Neural progenitor cell (in vitro differentiated cells): ENCODE results near the gene ZNF763. TPM values are rescaled to one million over a fixed set of nuclear protein-coding genes. Genes with fewer than 3 reads are reported as not detected.
A peak's percentile ranks its signal among the peaks of the same experiment; 100 is the strongest.
"Not testable (repeated sequence)": the region's sequence is repeated elsewhere in the genome, so short reads cannot be mapped to it uniquely, and the experiment has no call there.

Experiments used
- DNase-seq: peaks from one replicate; pipeline ENCODE4 v3.0.0-alpha.2; 2016; ENCODE audit warnings: low spot score
- H2AFZ ChIP-seq: fragments of 200-600 bp; sonication (generic); replicated peaks from 2 replicates; pipeline ENCODE4 v1.6.1; 2016; ENCODE audit warnings: antibody characterized with exemption
- H3F3A ChIP-seq: fragments of 200-600 bp; sonication (generic); 2 replicates; pipeline ENCODE4 v1.6.1; 2016; ENCODE audit warnings: antibody characterized with exemption, low read depth
- H3K27ac ChIP-seq: fragments of 200-600 bp; sonication (generic); 2 replicates; pipeline ENCODE4 v1.5.1; 2016; ENCODE audit warnings: mild to moderate bottlenecking
- H3K27me3 ChIP-seq: fragments of 200-600 bp; sonication (generic); 2 replicates; pipeline ENCODE4 v1.6.1; 2016; ENCODE audit warnings: mild to moderate bottlenecking, moderate library complexity
- H3K36me3 ChIP-seq: fragments of 200-600 bp; sonication (generic); 2 replicates; pipeline ENCODE4 v1.5.1; 2016
- H3K4me1 ChIP-seq: fragments of 200-600 bp; sonication (generic); 2 replicates; pipeline ENCODE4 v1.6.1; 2016; ENCODE audit warnings: mixed run types
- H3K4me2 ChIP-seq: fragments of 200-600 bp; sonication (generic); 2 replicates; pipeline ENCODE4 v1.6.1; 2016
- H3K4me3 ChIP-seq: fragments of 200-600 bp; sonication (generic); 2 replicates; pipeline ENCODE4 v1.5.1; 2016
- H3K79me2 ChIP-seq: fragments of 200-600 bp; sonication (generic); 2 replicates; pipeline ENCODE4 v1.6.1; 2016; ENCODE audit warnings: low read depth
- H3K9ac ChIP-seq: fragments of 200-600 bp; sonication (generic); 2 replicates; pipeline ENCODE4 v1.6.1; 2016
- H3K9me3 ChIP-seq: fragments of 200-600 bp; sonication (generic); 2 replicates; pipeline ENCODE4 v1.5.1; 2016; ENCODE audit warnings: low read depth
- H4K20me1 ChIP-seq: fragments of 200-600 bp; sonication (generic); 2 replicates; pipeline ENCODE4 v1.6.1; 2016; ENCODE audit warnings: low read depth
- H3K27ac Mint-ChIP-seq: 3 replicates; pipeline ENCODE4 v1.8.0; 2021; ENCODE audit warnings: mixed read lengths
- H3K27me3 Mint-ChIP-seq: 2 replicates; pipeline ENCODE4 v1.8.0; 2022; ENCODE audit warnings: low read depth, mild to moderate bottlenecking, inconsistent platforms, moderate library complexity, mixed read lengths; ENCODE audit not compliant: insufficient read depth
- H3K36me3 Mint-ChIP-seq: 3 replicates; pipeline ENCODE4 v1.8.0; 2021; ENCODE audit warnings: mixed read lengths
- H3K4me1 Mint-ChIP-seq: 3 replicates; pipeline ENCODE4 v1.8.0; 2021; ENCODE audit warnings: mixed read lengths
- H3K4me3 Mint-ChIP-seq: 3 replicates; pipeline ENCODE4 v1.8.0; 2021; ENCODE audit warnings: mild to moderate bottlenecking, moderate library complexity, mixed read lengths
- H3K9me3 Mint-ChIP-seq: 3 replicates; pipeline ENCODE4 v1.8.0; 2020; ENCODE audit warnings: mixed read lengths
- CTCF ChIP-seq: fragments of 200-600 bp; sonication (generic); IDR thresholded peaks from 2 replicates; pipeline ENCODE4 v1.5.1; 2017; ENCODE audit warnings: antibody characterized with exemption, mild to moderate bottlenecking
- EZH2 ChIP-seq: fragments of 200-600 bp; sonication (generic); IDR thresholded peaks from 2 replicates; pipeline ENCODE4 v1.6.1; 2017; ENCODE audit warnings: antibody characterized with exemption, mild to moderate bottlenecking, moderate library complexity
- EZH2phosphoT487 ChIP-seq: fragments of 200-600 bp; sonication (generic); IDR thresholded peaks from 2 replicates; pipeline ENCODE4 v1.6.1; 2017; ENCODE audit warnings: antibody characterized with exemption
- total RNA-seq: library from RNA; depleted of rRNA; stranded (reverse); fragments of >200 nt; gene quantifications from 2 replicates; pipeline ENCODE4 v1.2.3, GENCODE V29; 2015; ENCODE audit warnings: low replicate concordance

ZNF763 gene
- total RNA-seq, 1 donor from 2014 or later, result 17.7 TPM

- Histone ChIP-seq H3F3A (peaks cover 23% of the 10 kb centered on the region), H3K4me1 (no peaks in the 10 kb centered on the region), H3K79me2 (peaks cover 3% of the 10 kb centered on the region), H2AFZ (no peak overlapping the region), H3K36me3 (peaks cover 49% of the 10 kb centered on the region), H3K9me3 (peaks cover 75% of the 10 kb centered on the region), H4K20me1 (no peaks in the 10 kb centered on the region), H3K9ac (no peak overlapping the region), H3K4me3 (no peak overlapping the region), H3K27ac (no peak overlapping the region), H3K27me3 (peaks cover 5% of the 10 kb centered on the region), H3K4me2 (no peak overlapping the region)
- Mint-ChIP-seq H3K9me3 (peaks cover 96% of the 10 kb centered on the region), H3K36me3 (peaks cover 85% of the 10 kb centered on the region), H3K27ac (no peak overlapping the region), H3K4me1 (no peaks in the 10 kb centered on the region), H3K4me3 (no peak overlapping the region), H3K27me3 (peaks cover 11% of the 10 kb centered on the region)
- TF ChIP-seq CTCF (no peak), EZH2 (no peak), EZH2phosphoT487 (no peak)
- no peak for DNase-seq
Measured at GRCh38 chr19:11948646-11949045, 16.2 kb upstream of the ZNF763 start.

GRCh38 chr19:11949201-11949600 lies 15.6 kb upstream of the ZNF763 start:
- peaks cover 95% of the 10 kb centered on the region for H3K9me3 Mint-ChIP-seq
- no peak for DNase-seq
- H3K36me3 ChIP-seq, result peaks cover 49% of the 10 kb centered on the region

DNA sequence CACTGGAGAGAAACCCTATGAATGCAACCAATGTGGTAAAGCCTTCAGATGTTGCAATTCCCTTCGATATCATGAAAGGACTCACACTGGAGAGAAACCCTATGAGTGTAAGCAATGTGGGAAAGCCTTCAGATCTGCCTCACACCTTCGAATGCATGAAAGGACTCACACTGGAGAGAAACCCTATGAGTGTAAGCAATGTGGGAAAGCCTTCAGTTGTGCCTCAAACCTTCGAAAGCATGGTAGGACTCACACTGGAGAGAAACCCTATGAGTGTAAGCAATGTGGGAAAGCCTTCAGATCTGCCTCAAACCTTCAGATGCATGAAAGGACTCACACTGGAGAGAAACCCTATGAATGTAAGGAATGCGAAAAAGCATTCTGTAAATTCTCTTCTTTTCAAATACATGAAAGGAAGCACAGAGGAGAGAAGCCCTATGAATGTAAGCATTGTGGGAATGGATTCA lies 15.2 kb upstream of the ZNF763 start:
- peak overlapping the region; percentile 21 for H3K4me3 ChIP-seq
- peaks cover 94% of the 10 kb centered on the region for H3K9me3 Mint-ChIP-seq
- H3K27me3 ChIP-seq, H3K27ac Mint-ChIP-seq, H3K4me1 Mint-ChIP-seq, H3K4me2 ChIP-seq, H2AFZ ChIP-seq, H3K9ac ChIP-seq, DNase-seq, H3K79me2 ChIP-seq, H3K4me1 ChIP-seq, H4K20me1 ChIP-seq, H3K4me3 Mint-ChIP-seq, H3K27ac ChIP-seq: not testable (repeated sequence)
- peaks cover 75% of the 10 kb centered on the region for H3K36me3 Mint-ChIP-seq
- H3K9me3 ChIP-seq, result peaks cover 73% of the 10 kb centered on the region
- peaks cover 13% of the 10 kb centered on the region for H3K27me3 Mint-ChIP-seq
- peaks cover 49% of the 10 kb centered on the region for H3K36me3 ChIP-seq
- peaks cover 23% of the 10 kb centered on the region for H3F3A ChIP-seq

More at GRCh38 chr19:11949201-11949600, 15.6 kb upstream of the ZNF763 start:
- Mint-ChIP-seq H3K27me3 (peaks cover 11% of the 10 kb centered on the region), H3K27ac (no peak overlapping the region), H3K4me3 (no peak overlapping the region), H3K4me1 (no peaks in the 10 kb centered on the region), H3K36me3 (peaks cover 80% of the 10 kb centered on the region)
- no peaks in the 10 kb centered on the region for H3K4me1 ChIP-seq
- H4K20me1 ChIP-seq, result no peaks in the 10 kb centered on the region
- H3F3A ChIP-seq, result peaks cover 23% of the 10 kb centered on the region
- H3K27me3 ChIP-seq, result peaks cover 5% of the 10 kb centered on the region
- H3K9ac ChIP-seq, result no peak overlapping the region
- H3K79me2 ChIP-seq, result no peaks in the 10 kb centered on the region
- H3K27ac ChIP-seq, result no peak overlapping the region
- TF ChIP-seq EZH2phosphoT487, result no peak
- TF ChIP-seq CTCF, result no peak
- TF ChIP-seq EZH2, result no peak
- no peak overlapping the region for H3K4me2 ChIP-seq
- H3K9me3 ChIP-seq, result peaks cover 76% of the 10 kb centered on the region
- H2AFZ ChIP-seq, result no peak overlapping the region
- no peak overlapping the region for H3K4me3 ChIP-seq

GRCh38 chr19:11950312-11950711 lies 14.5 kb upstream of the ZNF763 start:
- no peaks in the 10 kb centered on the region for H3K79me2 ChIP-seq
- Mint-ChIP-seq H3K36me3 (peaks cover 70% of the 10 kb centered on the region), H3K9me3 (peaks cover 92% of the 10 kb centered on the region), H3K27me3 (peaks cover 13% of the 10 kb centered on the region), H3K4me3 (no peak overlapping the region), H3K27ac (no peak overlapping the region), H3K4me1 (no peaks in the 10 kb centered on the region)
- H3F3A ChIP-seq, result peaks cover 23% of the 10 kb centered on the region
- no peak overlapping the region for H3K9ac ChIP-seq
- peaks cover 72% of the 10 kb centered on the region for H3K9me3 ChIP-seq
- no peak overlapping the region for H2AFZ ChIP-seq
- DNase-seq, result no peak
- peaks cover 49% of the 10 kb centered on the region for H3K36me3 ChIP-seq
- TF ChIP-seq EZH2 (no peak), EZH2phosphoT487 (no peak), CTCF (no peak)
- no peaks in the 10 kb centered on the region for H3K4me1 ChIP-seq
- no peak overlapping the region for H3K4me2 ChIP-seq
- peak overlapping the region; percentile 21 for H3K4me3 ChIP-seq
- no peak overlapping the region for H3K27ac ChIP-seq
- peaks cover 5% of the 10 kb centered on the region for H3K27me3 ChIP-seq
- no peaks in the 10 kb centered on the region for H4K20me1 ChIP-seq
